GM21723 (cell line): ENCODE data around the gene TMEM126A.
A peak's percentile ranks its signal among the peaks of the same experiment; 100 is the strongest.
"Not testable (repeated sequence)": the region's sequence is repeated elsewhere in the genome, so short reads cannot be mapped to it uniquely, and the experiment has no call there.

Experiments used
- ATAC-seq: cut with Tn5 transposase; IDR thresholded peaks from one replicate; pipeline ENCODE4 v1.9.1; 2021; ENCODE audit warnings: mild to moderate bottlenecking, moderate library complexity; ENCODE audit not compliant: unreplicated experiment

TMEM126A gene

DNA sequence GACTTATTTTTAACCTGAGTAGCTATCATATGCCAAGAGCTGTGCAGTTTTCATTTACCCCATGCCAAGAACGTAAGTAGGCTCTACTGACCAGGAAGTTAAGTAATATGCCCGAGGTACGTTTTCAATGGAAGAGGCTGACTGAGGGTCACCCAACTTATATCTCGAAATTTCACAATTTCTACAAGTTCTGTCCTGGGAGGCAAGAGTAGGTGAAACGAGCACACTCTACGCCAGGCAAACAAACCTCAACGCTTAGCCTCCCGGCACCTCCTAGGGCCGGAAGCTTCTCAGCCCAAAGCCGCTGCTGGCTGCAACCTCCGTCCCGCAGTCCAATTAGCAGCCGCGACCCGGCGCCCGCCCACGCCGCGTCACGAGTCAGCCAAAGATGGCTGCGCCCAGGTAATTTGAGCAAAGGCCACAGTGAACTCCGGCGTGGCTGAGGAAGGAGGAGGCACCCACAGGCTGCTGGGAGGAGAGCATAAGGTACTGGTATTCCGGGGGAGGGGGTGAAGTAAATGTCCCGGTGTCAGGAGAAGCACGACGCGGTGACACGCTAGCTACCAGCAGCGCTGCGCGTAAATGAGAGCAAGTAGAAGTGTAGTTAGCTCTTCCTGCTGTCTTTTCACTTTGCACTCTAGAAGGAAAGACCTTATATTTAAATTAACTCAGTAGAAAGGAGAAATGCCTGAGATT is at the start of gene TMEM126A:
Gene TMEM126A, plus strand, starts transcription at position 364 of the 696 bp plus-strand sequence. CDS start 2,289 bp downstream, outside the sequence.
- peak; percentile 100 for ATAC-seq

DNA sequence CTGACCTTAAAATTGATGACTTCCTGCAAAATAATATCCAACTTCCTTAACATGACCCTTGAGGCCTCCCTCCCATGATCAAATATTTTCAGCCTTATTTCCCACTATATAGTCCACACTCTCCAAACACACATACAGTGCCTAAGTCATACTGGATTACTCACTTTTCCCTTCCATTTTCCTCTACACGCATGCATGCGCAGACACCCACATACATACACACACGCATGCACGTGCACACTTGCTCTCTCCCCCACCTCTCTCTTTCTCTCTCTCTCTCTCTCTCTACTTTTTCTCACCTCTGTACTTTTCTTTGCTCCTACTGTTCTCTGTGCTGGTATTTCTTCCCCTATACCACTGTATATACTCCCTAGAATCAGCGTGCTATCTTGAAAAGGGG is 48.7 kb upstream of the TMEM126A start:
- ATAC-seq = no peak

DNA sequence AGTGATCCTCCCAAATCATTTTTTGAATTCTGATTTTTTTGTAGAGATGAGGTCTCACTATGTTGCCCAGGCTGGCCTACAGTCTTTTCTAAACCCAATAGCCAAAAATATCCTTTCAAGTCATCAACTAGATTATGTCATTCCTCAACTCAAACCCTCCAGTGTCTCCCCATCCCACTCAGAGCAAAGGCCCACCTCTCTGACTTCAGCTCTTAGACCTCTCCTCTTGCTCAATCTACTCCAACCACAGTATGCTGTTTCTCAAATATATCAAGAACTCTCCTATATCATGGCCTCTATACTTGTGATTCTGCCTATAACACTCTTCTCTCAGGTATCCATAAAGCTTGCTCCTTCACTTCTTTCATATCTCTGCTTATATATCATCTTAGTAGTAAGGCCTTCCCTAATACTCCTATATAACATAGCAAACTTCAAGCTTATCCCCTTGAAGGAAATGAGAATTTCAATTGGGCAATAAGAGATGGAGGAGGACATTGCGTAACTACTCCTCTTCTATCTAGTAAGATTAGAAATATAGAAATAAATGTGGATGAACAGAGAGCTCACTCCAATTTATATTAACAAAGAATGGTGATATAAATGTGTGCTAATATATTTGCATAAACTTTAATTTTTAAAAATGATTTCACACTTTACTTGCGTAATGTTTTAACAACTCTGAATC is 45.1 kb upstream of the TMEM126A start:
- no peak for ATAC-seq

DNA sequence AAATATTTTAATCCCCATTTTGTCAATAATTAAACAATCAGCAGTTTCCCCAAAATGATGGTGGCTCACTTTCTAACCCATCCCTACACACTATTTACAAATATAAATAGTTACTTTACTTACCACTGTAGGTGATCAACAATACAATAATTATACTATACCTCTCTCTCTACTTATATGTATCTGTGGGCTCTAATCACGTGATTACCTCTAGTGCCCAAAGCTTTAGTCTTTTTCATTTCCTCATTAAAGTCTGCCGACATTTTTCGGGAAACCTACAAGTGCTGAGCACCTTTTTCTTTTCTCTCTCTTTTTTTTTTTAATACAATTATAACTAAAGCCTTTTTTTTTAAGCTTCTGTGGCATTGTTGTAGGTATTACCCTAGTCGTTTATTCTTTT is 44.5 kb upstream of the TMEM126A start:
- no peak for ATAC-seq

DNA sequence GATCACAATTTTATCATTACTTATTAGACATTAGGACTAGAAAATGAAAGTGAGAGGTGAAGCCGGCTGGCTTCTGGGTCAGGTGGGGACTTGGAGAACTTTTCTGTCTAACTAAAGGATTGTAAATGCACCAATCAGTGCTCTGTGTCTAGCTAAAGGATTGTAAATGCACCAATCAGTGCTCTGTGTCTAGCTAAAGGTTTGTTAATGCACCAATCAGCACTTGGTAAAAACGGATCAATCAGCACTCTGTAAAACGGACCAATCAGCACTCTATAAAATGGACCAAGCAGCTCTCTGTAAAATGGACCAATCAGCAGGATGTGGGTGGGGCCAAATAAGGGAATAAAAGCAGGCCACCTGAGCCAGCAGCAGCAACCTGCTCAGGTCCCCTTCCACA is 41.5 kb upstream of the TMEM126A start:
- ATAC-seq = not testable (repeated sequence)

DNA sequence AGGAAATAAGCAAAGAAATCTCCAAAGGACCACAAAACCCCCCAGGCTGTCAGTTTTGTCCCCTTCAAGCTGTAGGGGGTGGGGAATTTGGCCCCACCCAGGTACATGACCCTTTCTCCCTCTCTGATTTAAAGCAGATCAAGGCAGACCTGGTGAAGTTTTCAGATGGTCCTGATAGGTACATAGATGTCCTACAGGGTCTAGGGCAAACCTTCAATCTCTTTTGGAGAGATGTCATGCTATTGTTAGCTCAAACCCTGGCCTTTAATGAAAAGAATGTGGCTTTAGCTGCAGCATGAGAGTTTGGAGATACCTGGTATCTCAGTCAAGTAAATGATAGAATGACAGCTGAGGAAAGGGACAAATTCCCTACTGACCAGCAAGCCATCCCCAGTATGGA is 39.1 kb upstream of the TMEM126A start:
- not testable (repeated sequence) for ATAC-seq

DNA sequence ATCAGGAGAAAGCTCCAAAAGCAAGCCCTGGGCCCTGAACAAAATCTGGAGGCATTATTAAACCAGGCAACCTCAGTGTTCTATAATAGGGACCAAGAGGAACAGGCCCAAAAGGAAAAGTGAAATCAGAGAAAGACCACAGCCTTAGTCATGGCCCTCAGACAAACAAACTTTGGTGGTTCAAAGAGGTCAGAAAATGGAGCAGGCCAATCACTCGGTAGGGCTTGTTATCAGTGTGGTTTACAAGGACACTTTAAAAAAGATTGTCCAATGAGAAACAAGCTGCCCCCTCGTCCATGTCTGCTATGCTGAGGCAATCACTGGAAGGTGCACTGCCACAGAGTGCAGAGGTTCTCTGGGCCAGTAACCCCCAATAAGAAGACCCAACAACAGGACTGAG is 38.5 kb upstream of the TMEM126A start:
- not testable (repeated sequence) for ATAC-seq

DNA sequence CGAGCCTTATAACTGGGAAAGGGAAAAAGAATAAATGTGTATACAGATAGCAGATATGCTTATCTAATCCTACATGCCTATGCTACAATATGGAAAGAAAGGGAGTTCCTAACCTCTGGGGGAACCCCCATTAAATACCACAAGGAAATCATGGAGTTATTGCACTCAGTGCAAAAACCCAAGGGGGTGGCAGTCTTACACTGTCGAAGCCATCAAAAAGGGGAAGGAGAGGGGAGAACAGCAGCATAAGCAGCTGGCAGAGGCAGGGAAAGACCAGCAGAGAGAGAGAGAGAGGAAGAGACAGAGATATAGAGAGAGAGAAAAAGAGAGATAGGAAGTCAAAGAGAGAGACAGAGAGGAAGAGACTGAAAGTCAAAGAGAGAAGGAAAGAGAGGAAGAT is 36.1 kb upstream of the TMEM126A start:
- ATAC-seq = not testable (repeated sequence)

DNA sequence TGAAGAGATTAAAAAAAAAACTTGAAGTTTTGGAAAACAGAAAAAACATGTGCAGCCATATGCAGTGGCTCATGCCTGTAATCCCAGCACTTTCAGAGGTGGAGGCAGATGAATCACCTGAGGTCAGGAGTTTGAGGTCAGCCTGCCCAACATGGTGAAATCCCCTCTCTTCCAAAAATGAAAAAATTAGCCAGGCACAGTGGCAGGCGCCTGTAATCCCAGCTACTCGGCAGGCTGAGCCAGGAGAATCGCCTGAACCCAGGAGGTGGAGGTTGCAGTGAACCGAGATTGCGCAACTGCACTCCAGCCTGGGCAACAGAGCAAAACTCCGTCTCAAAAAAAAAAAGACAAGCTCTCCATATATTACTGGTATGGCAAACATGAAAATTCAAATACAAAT is 28.3 kb upstream of the TMEM126A start:
- no peak for ATAC-seq

DNA sequence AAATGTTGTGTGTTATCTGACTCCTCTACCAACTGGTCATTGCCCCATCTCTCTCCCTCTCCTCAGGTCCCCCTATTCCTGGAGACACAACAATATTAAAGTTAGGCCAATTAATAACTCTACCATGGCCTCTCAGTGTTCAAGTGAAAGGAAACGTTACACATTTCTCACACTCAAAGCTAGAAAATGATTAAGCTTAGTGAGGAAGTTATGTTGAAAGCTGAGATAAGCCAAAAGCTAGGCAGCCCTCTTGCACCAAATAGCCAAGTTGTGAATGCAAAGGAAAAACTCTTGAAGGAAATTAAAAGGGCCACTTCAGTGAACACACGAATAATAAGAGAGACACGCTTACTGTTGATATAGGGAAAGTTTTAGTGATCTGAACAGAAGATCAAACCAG is 27.5 kb upstream of the TMEM126A start:
- ATAC-seq = no peak

DNA sequence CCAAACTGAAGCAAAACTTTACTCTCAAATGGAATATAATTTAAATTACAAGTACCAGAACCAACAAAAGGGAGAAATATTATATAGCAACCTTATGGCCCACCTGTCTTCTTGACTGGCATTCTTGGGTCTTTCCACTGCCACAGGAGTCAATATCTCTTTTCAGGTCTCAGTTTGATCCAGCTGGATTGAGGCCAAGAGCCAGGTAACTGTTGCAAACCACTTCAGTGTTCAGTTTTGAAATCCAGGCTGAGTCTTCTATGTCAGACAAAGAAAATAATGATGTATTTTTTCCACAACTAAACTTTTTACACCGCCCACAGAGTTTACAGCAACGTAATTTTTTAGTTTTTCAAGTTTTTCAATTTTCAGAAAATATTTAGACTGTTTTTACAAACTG is 21.3 kb upstream of the TMEM126A start:
- ATAC-seq = no peak

DNA sequence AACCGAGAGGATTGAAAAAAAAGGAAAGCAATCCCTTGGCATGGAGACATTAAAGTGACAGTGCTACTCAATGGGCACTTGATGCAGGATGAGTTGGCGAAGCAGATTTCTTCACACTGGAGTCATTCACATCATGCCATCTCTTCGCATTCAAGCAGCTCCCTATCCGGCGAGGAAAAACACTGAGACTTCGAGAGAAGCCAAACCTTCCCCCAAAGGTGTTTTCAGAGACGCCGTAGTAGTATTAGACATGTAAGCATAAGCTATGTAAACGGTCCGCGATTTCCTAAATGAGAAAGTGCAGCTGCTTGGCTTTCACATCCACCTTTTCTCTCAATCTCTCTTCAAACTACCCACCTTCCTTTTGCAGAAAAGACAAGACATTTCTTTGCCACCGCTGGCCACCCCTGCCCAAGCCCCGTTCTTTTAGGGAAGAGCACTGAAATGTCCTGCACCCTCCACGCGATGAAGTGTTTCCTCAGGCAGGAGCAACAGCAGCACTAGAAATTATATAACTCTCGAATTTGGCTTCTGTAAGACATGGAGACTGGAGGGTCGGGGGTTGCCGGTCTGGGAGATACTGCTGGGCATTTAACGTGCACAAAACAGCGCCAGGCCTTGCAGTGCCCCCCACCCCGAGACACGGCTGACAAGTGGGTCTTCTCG is 20.3 kb upstream of the TMEM126A start, which contains the start of gene DLG2:
Gene DLG2, minus strand, starts transcription at position 13 of the 666 bp plus-strand sequence.
- peak; percentile 4 for ATAC-seq

DNA sequence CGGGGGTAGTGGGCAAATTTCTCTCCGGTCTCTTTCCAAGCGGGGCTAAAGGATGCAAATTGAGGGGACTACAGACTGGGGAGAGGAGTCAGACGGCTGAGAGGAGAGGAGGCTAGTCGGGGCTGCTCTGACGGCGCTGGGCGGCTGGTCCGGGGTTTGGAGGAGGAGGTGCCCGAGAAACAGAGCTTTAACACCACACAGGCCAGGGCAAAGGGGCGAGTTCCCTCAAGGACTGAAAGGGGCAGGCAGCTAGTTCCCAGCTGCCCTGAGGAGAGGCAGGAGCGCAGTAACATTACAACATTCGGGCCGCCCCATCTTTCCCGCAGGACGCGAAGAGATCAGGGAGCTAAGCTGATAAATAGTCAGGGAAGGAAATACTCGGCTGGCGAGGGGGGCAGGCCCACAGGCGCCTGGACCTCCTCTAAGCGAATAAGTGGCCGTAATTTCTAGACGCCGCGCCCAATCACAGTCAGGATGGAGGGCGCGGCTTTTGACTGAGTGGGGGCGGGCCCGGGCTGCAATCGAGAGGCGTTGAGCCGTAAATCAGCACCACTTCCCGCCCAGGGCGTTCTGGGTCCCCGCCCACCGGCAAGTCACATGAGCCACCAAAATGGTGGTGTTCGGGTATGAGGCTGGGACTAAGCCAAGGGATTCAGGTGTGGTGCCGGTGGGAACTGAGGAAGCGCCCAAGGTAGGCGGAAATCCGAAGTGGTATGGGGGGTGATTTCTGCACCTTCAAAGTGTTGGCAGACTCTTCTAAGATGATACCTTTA is 19.6 kb upstream of the TMEM126A start, which contains the start of gene TMEM126B:
Gene TMEM126B, plus strand, starts transcription at position 596 of the 773 bp plus-strand sequence. Its CDS starts 15 bp downstream, at position 611.
- peak; percentile 99 for ATAC-seq

DNA sequence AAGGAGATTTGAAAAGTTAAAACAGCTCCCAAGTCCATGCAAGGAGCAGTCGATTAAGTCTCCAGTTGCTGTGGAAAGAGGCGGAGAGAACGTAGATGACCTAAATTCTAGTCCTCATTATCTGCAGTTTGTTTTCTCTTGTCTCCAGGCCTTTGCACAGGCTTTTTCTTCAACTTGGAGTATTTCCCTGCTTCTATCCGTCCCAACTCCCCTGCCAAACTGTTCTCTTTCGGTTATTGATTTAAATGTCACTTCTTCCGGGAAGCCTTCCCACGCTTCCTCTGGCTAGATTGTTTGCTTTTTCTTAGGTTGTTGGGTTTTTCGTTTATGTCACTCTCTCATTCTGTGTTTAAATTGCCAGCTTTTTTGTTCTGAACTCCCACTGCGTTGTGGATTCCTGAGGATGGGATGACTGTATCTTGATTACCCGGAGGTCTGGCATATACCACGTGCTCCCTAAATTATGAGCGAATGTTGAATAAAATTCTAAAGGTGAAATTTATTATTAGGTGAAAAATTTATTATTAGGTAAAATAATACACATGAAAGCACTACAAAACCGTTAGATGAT is 18.9 kb upstream of the TMEM126A start:
- ATAC-seq = peak; percentile 15

DNA sequence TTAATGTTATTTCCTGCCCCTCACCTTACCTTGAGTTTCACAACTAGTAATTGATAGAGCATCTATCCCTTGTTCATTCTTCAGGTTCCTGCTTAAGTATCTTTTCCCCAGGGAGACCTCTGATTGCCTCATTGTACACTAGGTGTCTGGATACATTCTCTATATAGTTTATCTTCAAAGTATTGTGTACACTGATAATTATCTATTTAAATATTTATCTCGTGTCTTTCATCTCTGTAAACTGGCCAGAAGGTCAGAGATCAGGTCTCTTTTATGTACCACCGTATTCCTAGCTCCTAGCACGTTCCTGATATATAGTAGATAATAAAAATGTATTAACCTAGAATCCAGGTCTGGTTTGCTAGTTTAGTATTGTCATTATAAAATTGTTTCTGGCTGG is 13.0 kb upstream of the TMEM126A start:
- ATAC-seq = no peak

DNA sequence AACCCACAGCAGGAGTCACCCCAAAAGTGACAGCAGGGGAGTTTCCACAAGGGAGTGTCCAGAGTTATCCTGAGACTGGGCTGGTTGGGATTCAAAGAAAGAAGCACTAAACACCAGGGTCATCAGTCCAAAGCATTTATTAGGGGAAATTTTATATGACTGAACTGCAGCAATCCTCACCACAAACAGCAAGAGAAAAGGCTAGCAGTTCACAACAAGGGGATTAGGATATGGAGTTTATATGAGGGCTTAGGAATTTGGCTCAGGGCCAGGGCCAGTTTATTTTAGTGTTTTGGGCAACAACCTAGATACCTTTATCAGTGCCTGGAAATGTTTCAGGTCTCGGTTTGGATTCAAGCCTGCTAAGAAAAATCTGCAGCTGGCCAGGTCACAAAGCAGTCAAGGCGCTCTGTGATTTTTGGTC is 4.6 kb upstream of the TMEM126A start:
- ATAC-seq = no peak

DNA sequence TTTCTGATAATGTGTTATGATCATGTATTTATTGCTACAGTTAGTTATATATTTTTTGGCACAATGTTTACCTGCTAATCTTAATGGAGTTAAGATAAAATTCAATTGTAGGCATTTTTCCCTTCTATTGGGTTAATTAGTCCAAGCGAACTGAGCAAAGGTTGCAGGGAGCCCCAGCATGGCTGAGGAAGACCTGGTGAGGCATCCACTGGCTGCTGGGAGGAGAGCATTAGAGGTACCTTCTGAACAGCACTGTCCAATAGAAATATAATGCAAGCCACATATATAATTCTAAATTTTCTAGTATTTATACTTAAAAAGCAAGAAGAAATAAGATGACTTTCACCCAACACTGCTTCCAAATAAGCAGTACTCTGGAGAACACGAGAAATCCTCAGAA is 689 bp upstream of the TMEM126A start:
- peak; percentile 9 for ATAC-seq

DNA sequence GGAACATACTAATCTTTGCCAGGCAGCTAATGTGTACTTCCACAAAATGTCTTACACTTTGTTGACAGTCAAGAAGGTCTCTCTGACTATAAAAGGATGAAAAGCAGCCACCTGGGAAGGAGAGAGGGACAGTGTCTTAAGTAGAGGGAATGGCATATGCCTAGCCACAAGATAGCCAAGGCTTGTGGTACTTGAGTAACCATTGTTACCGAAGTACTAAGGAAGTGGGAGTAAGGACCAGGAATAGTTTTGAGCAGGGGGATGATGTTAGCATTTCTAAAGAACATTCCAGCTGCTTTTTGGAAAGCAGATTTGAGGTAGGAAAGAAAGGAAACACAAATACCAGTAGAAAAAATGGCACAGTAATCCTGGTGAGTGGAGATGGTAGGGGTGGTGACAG is 3.4 kb downstream of the TMEM126A start:
- ATAC-seq = no peak

DNA sequence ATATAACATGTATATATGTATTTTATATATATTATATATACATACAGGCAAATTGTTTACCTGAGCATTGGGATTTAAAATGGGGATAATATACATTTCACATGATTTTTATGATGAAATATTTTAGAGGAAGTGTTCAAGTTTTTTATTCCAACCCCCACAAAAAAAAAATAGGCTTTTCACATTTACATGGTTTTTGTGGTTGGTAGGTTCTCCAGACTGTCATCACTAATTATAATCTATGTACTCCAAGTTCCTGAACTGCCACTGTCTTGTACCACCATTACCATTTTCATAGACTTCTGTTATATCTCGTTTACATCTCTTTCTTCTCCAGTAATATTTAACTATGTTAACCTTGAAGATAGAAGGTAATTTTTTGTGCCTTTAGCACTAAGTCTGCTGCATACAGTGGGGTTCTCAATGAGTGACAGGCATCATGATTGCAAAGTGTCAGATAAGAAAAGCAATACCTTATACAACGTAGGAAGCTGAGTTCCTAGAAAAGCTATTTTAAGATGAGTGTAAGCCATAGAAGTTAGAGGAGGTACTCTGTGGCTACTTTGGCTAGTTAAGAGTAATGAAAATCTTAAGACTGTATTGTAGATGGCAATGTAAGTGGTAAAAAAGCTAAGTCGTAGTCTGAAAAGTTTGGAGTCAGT is 5.2 kb downstream of the TMEM126A start:
- ATAC-seq = no peak

DNA sequence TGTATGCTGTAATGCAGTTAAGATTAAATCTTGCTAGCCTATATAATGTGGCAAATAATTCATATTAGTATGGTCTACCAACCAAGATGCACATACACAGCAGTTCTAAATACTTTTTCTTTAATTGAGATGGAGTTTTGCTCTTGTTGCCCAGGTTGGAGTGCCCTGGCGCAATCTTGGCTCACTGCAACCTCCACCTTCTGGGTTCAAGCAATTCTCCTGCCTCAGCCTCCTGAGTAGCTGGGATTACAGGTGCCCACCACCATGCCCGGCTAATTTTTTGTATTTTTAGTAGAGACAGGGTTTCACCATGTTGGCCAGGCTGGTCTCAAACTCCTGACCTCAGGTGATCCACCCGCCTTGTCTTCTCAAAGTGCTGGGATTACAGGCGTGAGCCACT is 6.6 kb downstream of the TMEM126A start:
- ATAC-seq = not testable (repeated sequence)
